ENCODE measurements around the gene NPL.
A peak's percentile ranks its signal among the peaks of the same experiment; 100 is the strongest.

Gene NPL

GRCh38 chr1:182816863-182817262 is 27.3 kb downstream of the NPL start:
- DNase-seq (ENCODE audit: low spot score) = no peak

GRCh38 chr1:182817802-182818201 is 28.2 kb downstream of the NPL start:
- DNase-seq (ENCODE audit: low spot score) = no peak

- DNase-seq (ENCODE audit: low spot score) = no peak
Measured at GRCh38 chr1:182823220-182823619, 33.6 kb downstream of the NPL start.

- DNase-seq (ENCODE audit: low spot score) = no peak
Measured at GRCh38 chr1:182826892-182827291, 37.3 kb downstream of the NPL start.

- no peak for DNase-seq (ENCODE audit: low spot score)
Measured at GRCh38 chr1:182829285-182829932, 39.8 kb downstream of the NPL start.

GRCh38 chr1:182833271-182833670 is 43.7 kb downstream of the NPL start:
- no peak for DNase-seq (ENCODE audit: low spot score)

- no peak for DNase-seq (ENCODE audit: low spot score)
Measured at GRCh38 chr1:182834326-182834725, 44.8 kb downstream of the NPL start.

GRCh38 chr1:182835806-182836205 is 46.2 kb downstream of the NPL start:
- no peak for DNase-seq (ENCODE audit: low spot score)

GRCh38 chr1:182839209-182840066 is 49.9 kb downstream of the NPL start, which contains the start of gene DHX9:
Gene DHX9, plus strand, starts transcription at chr1:182839347. Its CDS starts 3,220 bp downstream, at chr1:182842567.
- peak; percentile 98 for DNase-seq (ENCODE audit: low spot score)

- no peak for DNase-seq (ENCODE audit: low spot score)
Measured at GRCh38 chr1:182841368-182841988, 51.9 kb downstream of the NPL start.

- no peak for DNase-seq (ENCODE audit: low spot score)
Measured at GRCh38 chr1:182842265-182842664, 52.7 kb downstream of the NPL start.

- no peak for DNase-seq (ENCODE audit: low spot score)
Measured at GRCh38 chr1:182845379-182845778, 55.8 kb downstream of the NPL start.

- DNase-seq (ENCODE audit: low spot score) = no peak
Measured at GRCh38 chr1:182845894-182846293, 56.3 kb downstream of the NPL start.

GRCh38 chr1:182847105-182847504 is 57.5 kb downstream of the NPL start:
- DNase-seq (ENCODE audit: low spot score) = no peak

- DNase-seq (ENCODE audit: low spot score) = no peak
Measured at GRCh38 chr1:182848736-182849135, 59.2 kb downstream of the NPL start.

GRCh38 chr1:182850319-182850718 is 60.7 kb downstream of the NPL start:
- no peak for DNase-seq (ENCODE audit: low spot score)

- no peak for DNase-seq (ENCODE audit: low spot score)
Measured at GRCh38 chr1:182851825-182852224, 62.3 kb downstream of the NPL start.

- no peak for DNase-seq (ENCODE audit: low spot score)
Measured at GRCh38 chr1:182855911-182856310, 66.3 kb downstream of the NPL start.

- no peak for DNase-seq (ENCODE audit: low spot score)
Measured at GRCh38 chr1:182857212-182857611, 67.6 kb downstream of the NPL start.

- DNase-seq (ENCODE audit: low spot score) = no peak
Measured at GRCh38 chr1:182860658-182861057, 71.1 kb downstream of the NPL start.

- no peak for DNase-seq (ENCODE audit: low spot score)
Measured at GRCh38 chr1:182861994-182862393, 72.4 kb downstream of the NPL start.

- DNase-seq (ENCODE audit: low spot score) = no peak
Measured at GRCh38 chr1:182862827-182863226, 73.3 kb downstream of the NPL start.

- no peak for DNase-seq (ENCODE audit: low spot score)
Measured at GRCh38 chr1:182863940-182864339, 74.4 kb downstream of the NPL start.
